Stimulated activated CD8-positive, alpha-beta memory T cell treated with anti-CD3 and anti-CD28 coated beads, Interleukin-12 subunit alpha, Interleukin-12 subunit beta, amount 100 ng/mL, for 24 hours (primary cell): ENCODE measurements around the gene SLC38A2.
"Not testable (repeated sequence)": the region's sequence is repeated elsewhere in the genome, so short reads cannot be mapped to it uniquely, and the experiment has no call there.

Source experiments
- DNase-seq: peaks from one replicate; pipeline ENCODE4 v3.0.0-alpha.2; 2020; ENCODE audit errors: extremely low read depth

The SLC38A2 gene

DNA sequence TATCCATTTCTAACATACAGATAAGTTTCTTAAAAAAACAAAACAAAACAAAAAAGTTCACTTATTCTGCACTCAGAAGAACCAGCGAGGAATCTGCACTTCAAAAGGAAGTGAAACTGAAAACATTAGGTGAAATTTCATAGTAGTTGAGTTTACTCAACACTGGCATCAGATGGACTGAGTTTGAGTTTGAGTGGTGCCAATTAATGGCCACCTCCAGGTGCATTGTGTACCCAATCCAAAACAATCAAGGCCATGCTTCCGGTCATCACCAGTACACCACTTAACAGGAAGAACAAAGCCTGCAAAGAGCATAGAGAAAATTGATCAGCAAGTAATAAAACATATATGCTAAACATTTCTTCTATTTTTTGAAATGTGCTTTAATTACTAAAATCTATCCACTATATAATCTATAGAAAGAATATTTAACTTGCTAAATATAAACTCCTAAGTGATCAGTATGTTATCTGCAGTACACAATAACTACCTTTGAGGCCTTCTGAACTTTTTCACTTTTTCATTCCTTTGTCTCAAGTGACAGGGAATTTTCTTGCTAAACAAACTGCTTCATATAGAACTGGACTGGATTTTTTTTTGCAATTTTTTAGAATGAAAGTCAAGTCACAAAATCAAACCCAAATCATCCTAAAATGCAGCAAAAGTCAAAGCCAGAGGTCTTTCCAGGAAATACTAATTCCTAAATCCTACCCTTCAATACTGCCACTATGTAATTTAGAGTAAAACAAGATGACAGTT is 11.5 kb downstream of the SLC38A2 start:
- no peak for DNase-seq

- DNase-seq: no peak
These were observed 12.2 kb downstream of the SLC38A2 start for GRCh38 chr12:46360370-46360769.

DNA sequence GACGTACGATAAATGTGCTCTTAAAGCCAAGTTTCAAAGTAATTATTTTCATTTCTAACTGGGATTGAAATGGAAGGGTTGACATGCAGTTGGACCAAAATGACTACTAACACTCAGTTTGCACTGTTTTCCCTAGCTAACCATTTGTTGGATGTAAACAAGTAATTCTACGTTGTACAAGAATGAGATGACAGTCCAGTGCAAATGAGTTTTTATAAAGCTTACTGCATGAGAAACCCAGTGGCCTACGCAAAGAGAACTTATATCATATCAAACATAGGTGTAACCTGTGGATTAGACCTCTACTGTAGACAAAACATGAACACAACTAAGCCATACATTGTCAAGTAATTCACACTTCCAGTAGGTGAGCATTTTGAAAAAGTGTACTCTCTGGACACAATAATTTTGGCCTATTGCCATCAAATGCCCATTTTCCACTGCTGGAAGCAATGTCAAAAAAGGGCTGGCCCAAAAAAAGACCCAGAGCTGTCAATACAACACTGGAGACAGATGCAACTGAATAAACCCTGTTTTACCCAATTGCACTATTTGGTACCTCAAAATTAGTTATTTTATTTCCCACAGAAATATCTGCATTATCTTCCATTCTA is 12.8 kb downstream of the SLC38A2 start:
- DNase-seq: no peak

- DNase-seq: no peak
These were observed 13.5 kb downstream of the SLC38A2 start for GRCh38 chr12:46358791-46359666.

GRCh38 chr12:46358325-46358700 is 14.3 kb downstream of the SLC38A2 start:
- DNase-seq: no peak

DNA sequence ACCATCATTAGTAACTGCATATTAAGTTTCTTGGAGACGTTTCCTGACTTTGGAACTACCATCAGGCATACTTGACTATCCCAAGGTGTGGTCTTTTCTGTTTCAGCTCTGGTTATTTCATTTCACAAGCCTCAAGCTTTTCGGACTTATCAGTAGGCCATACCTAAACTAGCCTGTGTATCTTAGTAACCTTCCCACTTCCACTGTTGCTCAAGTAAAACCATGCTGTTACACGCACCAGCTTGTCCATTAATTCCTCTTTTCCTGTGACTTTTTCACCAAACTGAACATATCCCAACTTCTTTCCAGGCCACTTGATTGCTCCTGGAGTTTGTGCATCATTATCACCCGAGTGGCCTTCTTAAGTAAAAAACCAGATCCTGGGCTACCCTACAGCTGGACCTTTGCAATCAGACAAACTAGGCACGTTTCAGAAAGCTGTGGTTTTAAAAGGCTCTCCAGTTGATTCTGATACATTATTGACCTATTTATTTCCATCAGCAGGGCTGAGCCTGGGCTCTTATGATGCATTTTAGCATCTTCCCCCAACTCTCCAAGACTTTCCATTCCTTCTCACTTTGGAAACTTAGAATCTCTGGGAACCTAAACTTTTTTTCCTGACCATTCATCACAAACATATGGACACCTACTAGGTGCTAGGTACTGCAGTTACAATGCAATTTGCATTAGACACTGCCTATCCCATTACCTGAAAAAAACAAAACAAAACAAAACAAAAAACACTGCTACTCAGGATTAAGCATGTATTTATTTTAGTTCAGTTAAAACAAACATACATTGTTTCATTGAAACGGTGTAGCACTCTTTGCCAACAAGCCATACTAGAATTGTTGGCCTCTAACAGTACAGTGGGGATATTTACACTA is 14.9 kb downstream of the SLC38A2 start:
- DNase-seq: no peak

- no peak for DNase-seq
These were observed 15.7 kb downstream of the SLC38A2 start for GRCh38 chr12:46356655-46357437.

DNA sequence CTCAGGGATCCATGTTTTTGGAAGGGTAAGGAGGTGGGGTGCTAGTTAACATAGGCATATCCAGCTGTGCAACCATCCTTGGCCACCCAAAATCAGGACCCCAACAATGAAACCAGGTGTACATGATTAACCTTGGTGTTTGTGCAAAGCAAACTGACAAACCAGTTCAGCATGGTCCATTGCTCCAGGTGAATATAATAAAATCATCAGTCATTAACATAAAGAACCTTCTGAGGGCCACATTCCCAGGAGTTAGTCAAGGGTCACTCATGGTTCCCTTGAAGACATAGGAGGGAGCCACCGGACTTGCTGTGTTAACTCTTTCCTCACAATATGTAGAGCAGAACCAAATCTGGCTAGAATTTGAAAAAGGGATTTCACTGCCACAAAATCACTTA is 17.8 kb downstream of the SLC38A2 start:
- no peak for DNase-seq

DNA sequence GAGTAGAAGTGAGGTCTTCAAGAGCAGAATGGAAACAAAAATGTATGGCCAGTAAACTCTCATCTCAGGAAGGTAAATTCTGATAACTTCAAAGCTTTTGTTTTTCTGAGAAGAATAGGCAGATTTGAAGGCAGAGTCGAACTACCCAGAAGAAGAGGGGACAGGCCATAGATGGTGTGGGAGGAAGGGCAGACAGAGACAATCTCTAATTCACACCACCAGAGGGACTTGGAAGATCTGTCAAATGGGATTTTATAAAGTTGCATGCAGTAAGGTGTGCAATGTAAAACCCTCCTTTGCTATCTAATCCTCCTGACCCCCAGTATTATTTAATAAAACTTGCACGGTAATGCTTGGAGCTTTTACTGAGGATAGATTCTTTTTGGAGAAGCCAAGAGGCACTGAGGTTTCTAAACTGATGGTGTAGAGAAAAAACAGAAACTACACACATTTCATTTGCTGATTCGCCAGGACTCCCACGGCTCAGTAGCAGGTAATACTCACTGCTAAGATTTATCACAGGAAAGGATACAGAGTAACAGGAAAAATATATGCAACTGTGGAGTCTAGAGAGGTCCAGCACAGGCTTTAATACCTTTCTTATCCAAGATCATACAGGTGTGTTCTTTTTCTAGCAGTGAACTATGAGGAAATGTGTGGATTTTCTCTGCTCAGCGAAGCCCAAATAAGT is 18.3 kb downstream of the SLC38A2 start:
- DNase-seq: no peak

- DNase-seq: no peak
These were observed 20.5 kb downstream of the SLC38A2 start for GRCh38 chr12:46351886-46352650.

GRCh38 chr12:46351138-46351537 is 21.4 kb downstream of the SLC38A2 start:
- no peak for DNase-seq

DNA sequence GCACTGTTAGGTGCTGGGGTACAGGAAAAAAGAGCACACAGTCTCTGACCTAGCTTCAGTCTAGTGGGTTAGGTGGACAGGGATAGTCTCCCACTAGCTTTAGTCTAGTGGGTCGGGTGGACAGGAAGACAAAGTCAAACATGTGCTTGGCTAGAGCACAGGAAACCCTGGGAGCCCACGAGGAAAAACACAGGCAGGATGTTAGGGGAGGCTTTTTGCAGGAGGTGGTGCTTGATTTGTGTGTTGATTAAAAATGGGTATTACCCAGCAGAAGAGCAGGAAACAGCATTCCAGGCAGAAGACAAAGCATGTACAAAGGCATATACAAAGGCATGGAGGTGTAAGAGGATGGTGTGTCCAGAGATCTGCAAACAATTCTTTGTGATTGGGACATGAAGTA is 23.3 kb downstream of the SLC38A2 start:
- DNase-seq: no peak

- DNase-seq: no peak
These were observed 29.3 kb downstream of the SLC38A2 start for GRCh38 chr12:46343118-46343852.

DNA sequence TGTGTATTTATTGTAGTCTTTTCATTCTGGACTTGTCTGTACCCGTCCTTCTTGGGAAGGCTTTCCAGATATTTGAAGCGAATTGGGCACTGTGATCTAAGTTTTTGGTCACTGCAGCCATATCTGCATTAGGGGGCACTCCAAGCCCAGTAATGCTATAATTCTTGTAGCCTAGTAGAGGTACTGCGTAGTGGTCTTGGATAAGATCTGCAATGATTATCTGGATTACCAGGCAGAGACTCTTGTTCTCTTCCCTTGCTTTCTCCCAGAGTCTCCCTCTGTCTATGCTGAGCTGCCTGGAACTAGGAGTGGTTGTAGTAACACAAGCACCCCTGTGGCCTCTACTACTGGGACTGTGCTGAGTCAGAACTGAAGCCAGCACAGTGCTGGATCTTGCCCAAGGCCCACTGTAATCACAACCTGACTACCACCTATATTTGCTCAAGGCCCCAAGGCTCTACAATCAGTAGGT is 30.0 kb downstream of the SLC38A2 start:
- DNase-seq: no peak

DNA sequence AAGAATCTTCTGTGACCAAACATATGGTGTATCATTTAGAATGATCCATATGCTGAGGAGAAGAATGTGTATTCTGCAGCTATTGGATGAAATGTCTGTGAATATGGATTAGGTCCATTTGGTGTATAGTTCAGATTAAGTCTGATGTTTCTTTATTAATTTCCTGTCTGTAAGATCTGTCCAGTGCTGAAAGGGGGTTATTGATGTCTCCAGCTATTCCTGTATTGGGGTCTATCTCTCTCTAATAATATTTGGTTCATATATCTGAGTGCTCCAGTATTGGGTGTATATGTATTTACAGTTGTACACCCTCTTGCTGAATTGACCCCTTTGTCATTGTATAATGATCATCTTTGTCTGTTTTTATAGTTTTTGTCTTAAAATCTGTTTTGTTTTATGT is 33.5 kb downstream of the SLC38A2 start:
- DNase-seq: no peak

DNA sequence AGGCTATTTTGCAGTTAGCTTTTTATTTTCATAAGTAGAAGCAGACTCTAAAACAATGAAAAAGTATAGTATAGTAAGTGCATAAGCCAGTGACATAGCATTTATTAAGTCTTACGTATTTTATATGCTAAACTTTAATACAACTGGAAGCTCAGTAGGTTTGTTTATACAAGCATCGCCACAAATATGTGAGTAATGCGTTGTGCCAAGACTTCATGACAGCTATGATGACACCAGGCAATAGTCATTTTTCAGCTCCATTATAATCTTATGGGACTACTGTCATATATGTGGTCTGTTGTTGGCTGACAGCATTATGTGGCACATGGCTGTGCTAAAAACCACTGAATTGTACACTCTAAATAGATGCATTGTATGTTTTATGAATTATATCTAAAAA is 40.3 kb downstream of the SLC38A2 start:
- no peak for DNase-seq

DNA sequence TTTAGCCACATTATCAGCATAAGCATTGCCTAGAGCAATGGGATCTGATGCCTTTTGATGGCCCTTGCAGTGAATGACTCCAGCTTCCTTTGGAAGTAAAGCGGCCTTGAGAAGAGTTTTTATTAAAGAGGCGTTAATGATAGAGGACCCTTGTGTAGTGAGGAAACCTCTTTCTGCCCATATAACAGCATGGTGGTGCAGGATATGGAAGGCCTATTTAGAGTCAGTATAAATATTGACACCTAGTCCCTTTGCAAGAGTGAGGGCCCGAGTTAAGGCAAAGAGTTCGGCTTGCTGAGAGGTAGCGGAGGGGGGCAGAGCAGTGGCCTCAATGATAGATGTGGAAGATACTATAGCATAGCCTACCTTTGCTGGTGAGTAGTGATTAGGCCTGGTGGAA is 47.5 kb downstream of the SLC38A2 start:
- not testable (repeated sequence) for DNase-seq

GRCh38 chr12:46320731-46321130 is 51.8 kb downstream of the SLC38A2 start:
- DNase-seq: no peak

DNA sequence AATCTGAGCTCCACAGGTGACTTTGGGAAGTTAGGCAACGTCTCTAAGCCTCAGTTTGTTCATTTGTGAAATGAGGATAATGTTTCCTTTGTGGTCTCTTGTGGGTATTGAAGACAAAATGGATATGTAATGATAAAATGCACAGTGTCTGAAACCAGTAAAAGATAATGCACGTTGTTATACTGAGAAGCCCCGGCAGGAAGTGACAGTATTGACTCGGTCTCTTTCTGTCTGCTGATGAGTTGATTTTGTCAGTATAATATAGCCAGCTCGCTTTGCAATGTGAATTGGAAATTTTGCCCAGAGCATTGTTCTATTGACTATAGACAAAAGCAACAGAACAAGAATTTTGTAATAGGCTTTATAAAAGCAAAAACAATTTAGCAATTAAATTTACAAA is 54.5 kb downstream of the SLC38A2 start:
- no peak for DNase-seq
